Nephron (organoid): ENCODE data around the gene ST8SIA4.

Source experiments
- H3K27ac Mint-ChIP-seq, 3 experiments: 2 replicates each; pipeline ENCODE4 v1.8.0; 2020; ENCODE audit warnings: mixed read lengths in 3 of 3, mild to moderate bottlenecking in 2 of 3, moderate library complexity in 1 of 3
- H3K27me3 Mint-ChIP-seq: 2 replicates; pipeline ENCODE4 v1.8.0; 2021; ENCODE audit warnings: low read depth, mild to moderate bottlenecking, moderate library complexity, mixed read lengths
- H3K36me3 Mint-ChIP-seq: 2 replicates; pipeline ENCODE4 v1.8.0; 2020; ENCODE audit warnings: low read depth, mixed read lengths
- H3K4me1 Mint-ChIP-seq: 2 replicates; pipeline ENCODE4 v1.8.0; 2020; ENCODE audit warnings: mixed read lengths
- H3K4me3 Mint-ChIP-seq, 3 experiments: 2 replicates each; pipeline ENCODE4 v1.8.0; 2020; ENCODE audit warnings: mild to moderate bottlenecking in 3 of 3, mixed read lengths in 3 of 3, moderate library complexity in 2 of 3
- H3K9me3 Mint-ChIP-seq: 2 replicates; pipeline ENCODE4 v1.8.0; 2020; ENCODE audit warnings: mixed read lengths
- CTCF ChIP-seq, 3 experiments: fragments of 200-600 bp; sonication (generic); IDR thresholded peaks; one replicate each; pipeline ENCODE4 v1.5.0; 2021; ENCODE audit warnings: antibody characterized with exemption in 3 of 3; ENCODE audit not compliant: unreplicated experiment in 3 of 3

ST8SIA4 gene

GRCh38 chr5:100903039-100903887 lies at the start of gene ST8SIA4:
Gene ST8SIA4 (minus strand): TSS chr5:100903282. CDS start chr5:100902955, 327 bp downstream.
- Mint-ChIP-seq H3K27me3 (peaks cover 43% of the 10 kb centered on the region), H3K9me3 (no peaks in the 10 kb centered on the region), H3K36me3 (no peaks in the 10 kb centered on the region), H3K27ac (peak within 1 kb of the TSS; percentile 14 to 52 (median 46)), H3K4me3 (peak within 1 kb of the TSS; percentile 87 to 90 (median 90)), H3K4me1 (peaks cover 20% of the 10 kb centered on the region)
- no peak for TF ChIP-seq CTCF (IDR thresholded peaks at IDR 0.05; ENCODE audit: unreplicated experiment in 3 of 3)

- no peaks in the 10 kb centered on the region for H3K4me1 Mint-ChIP-seq
- H3K4me3 Mint-ChIP-seq, result no peak overlapping the region
- H3K27ac Mint-ChIP-seq, result no peak overlapping the region
- TF ChIP-seq CTCF (IDR thresholded peaks at IDR 0.05; ENCODE audit: unreplicated experiment in 3 of 3), result no peak
- no peaks in the 10 kb centered on the region for H3K36me3 Mint-ChIP-seq
- H3K9me3 Mint-ChIP-seq, result peaks cover 5% of the 10 kb centered on the region
- no peaks in the 10 kb centered on the region for H3K27me3 Mint-ChIP-seq
Measured at GRCh38 chr5:100950985-100951384, 47.9 kb upstream of the ST8SIA4 start.

- Mint-ChIP-seq H3K4me3 (no peak overlapping the region), H3K36me3 (no peaks in the 10 kb centered on the region), H3K9me3 (peaks cover 7% of the 10 kb centered on the region), H3K27ac (no peak overlapping the region), H3K4me1 (no peaks in the 10 kb centered on the region), H3K27me3 (no peaks in the 10 kb centered on the region)
- no peak for TF ChIP-seq CTCF (IDR thresholded peaks at IDR 0.05; ENCODE audit: unreplicated experiment in 3 of 3)
Measured at GRCh38 chr5:100913298-100913697, 10.2 kb upstream of the ST8SIA4 start.

- Mint-ChIP-seq H3K4me1 (no peaks in the 10 kb centered on the region), H3K27me3 (peaks cover 16% of the 10 kb centered on the region), H3K4me3 (no peak overlapping the region), H3K36me3 (no peaks in the 10 kb centered on the region), H3K27ac (no peak overlapping the region), H3K9me3 (no peaks in the 10 kb centered on the region)
- no peak for TF ChIP-seq CTCF (IDR thresholded peaks at IDR 0.05; ENCODE audit: unreplicated experiment in 3 of 3)
Measured at GRCh38 chr5:100909034-100909433, 6.0 kb upstream of the ST8SIA4 start.

- no peak for TF ChIP-seq CTCF (IDR thresholded peaks at IDR 0.05; ENCODE audit: unreplicated experiment in 3 of 3)
- Mint-ChIP-seq H3K9me3 (no peaks in the 10 kb centered on the region), H3K27me3 (peaks cover 37% of the 10 kb centered on the region), H3K27ac (no peak overlapping the region), H3K36me3 (no peaks in the 10 kb centered on the region), H3K4me1 (peaks cover 15% of the 10 kb centered on the region), H3K4me3 (no peak overlapping the region)
Measured at GRCh38 chr5:100905259-100905914, 2.3 kb upstream of the ST8SIA4 start.
